HepG2 (cell line): ENCODE data around the gene EXPH5. TPM values are rescaled to one million over a fixed set of nuclear protein-coding genes. Genes with fewer than 3 reads are reported as not detected.

Experiments
- ATRX ChIP-seq: sonication (generic); formaldehyde crosslinking; IDR thresholded peaks from 2 replicates; pipeline ENCODE4 v1.4.0; 2020; ENCODE audit warnings: missing genetic modification reagents, borderline replicate concordance
- FOXA1 ChIP-seq, 2 experiments: fragments of 450-650 bp in 1 of 2; sonication (generic) in 1 of 2; formaldehyde crosslinking in 1 of 2; IDR thresholded peaks; 2 replicates each; pipeline versions ENCODE4 v1.4.0 to v1.6.1; 2016 to 2020; ENCODE audit warnings: missing genetic modification reagents in 1 of 2
- IKZF1 ChIP-seq: fragments of 450-650 bp; IDR thresholded peaks from 2 replicates; pipeline ENCODE4 v1.7.1; 2016
- MAFG ChIP-seq: sonication (generic); formaldehyde crosslinking; IDR thresholded peaks from 2 replicates; pipeline ENCODE4 v1.5.1; 2020; ENCODE audit warnings: mild to moderate bottlenecking, missing genetic modification reagents
- MIER2 ChIP-seq: IDR thresholded peaks from 2 replicates; pipeline ENCODE4 v1.6.1; 2016; ENCODE audit warnings: missing biosample characterization, missing genetic modification reagents
- MXD3 ChIP-seq: IDR thresholded peaks from 2 replicates; pipeline ENCODE4 v1.6.1; 2016; ENCODE audit warnings: mild to moderate bottlenecking, missing biosample characterization, missing genetic modification reagents
- NCOA1 ChIP-seq: sonication (generic); formaldehyde crosslinking; IDR thresholded peaks from 2 replicates; pipeline ENCODE4 v1.9.0; 2021; ENCODE audit warnings: missing genetic modification reagents
- POGZ ChIP-seq: sonication (generic); formaldehyde crosslinking; IDR thresholded peaks from 2 replicates; pipeline ENCODE4 v1.4.0; 2020; ENCODE audit warnings: mild to moderate bottlenecking, missing genetic modification reagents
- POLR2AphosphoS2 ChIP-seq: IDR thresholded peaks from 2 replicates; pipeline ENCODE4 v1.6.1; 2011; ENCODE audit warnings: low read depth, low read length, improper control_type of control experiment
- ZNF225 ChIP-seq: sonication (generic); formaldehyde crosslinking; IDR thresholded peaks from 2 replicates; pipeline ENCODE4 v1.4.0; 2020; ENCODE audit warnings: mild to moderate bottlenecking, missing genetic modification reagents
- ZNF800 ChIP-seq: sonication (generic); formaldehyde crosslinking; IDR thresholded peaks from 2 replicates; pipeline ENCODE4 v1.4.0; 2020; ENCODE audit warnings: missing genetic modification reagents
- polyA plus RNA-seq, 8 experiments: library from polyadenylated mRNA; depleted of rRNA in 3 of 8; stranded (reverse) in 7 of 8; unstranded in 1 of 8; fragments of >200 nt; fragmentation: Illumina TruSeq in 4 of 8; extraction: Trizol in 4 of 8; gene quantifications; 2 replicates each; pipeline versions ENCODE4 v1.2.1 to v1.2.3, GENCODE V29; 2011 to 2016; ENCODE audit warnings: low read depth in 4 of 8, missing spikeins in 1 of 8, mixed read lengths in 1 of 8; ENCODE audit not compliant: insufficient read depth in 1 of 8
- total RNA-seq, 5 experiments: library from RNA; depleted of rRNA; stranded (reverse); fragments of >200 nt; fragmentation: Illumina TruSeq; extraction: Trizol; gene quantifications; 2 replicates each; pipeline ENCODE4 v1.2.3, GENCODE V29; 2016; ENCODE audit warnings: low read depth in 1 of 5
- TF ChIP-seq, protein P1 (sequence below): sonication (generic); formaldehyde crosslinking; IDR thresholded peaks from 2 replicates; pipeline ENCODE4 v1.5.0; 2020; ENCODE audit warnings: missing genetic modification reagents

Gene EXPH5
- total and polyA plus RNA-seq, 2 of the 13 experiments (the other 11 are each of a cell fraction or from before 2014, with no cell fraction given), result under 0.01 to 0.02 TPM

GRCh38 chr11:108568195-108568858, 25.2 kb downstream of the EXPH5 start (continued):
- TF ChIP-seq, protein P1, sequence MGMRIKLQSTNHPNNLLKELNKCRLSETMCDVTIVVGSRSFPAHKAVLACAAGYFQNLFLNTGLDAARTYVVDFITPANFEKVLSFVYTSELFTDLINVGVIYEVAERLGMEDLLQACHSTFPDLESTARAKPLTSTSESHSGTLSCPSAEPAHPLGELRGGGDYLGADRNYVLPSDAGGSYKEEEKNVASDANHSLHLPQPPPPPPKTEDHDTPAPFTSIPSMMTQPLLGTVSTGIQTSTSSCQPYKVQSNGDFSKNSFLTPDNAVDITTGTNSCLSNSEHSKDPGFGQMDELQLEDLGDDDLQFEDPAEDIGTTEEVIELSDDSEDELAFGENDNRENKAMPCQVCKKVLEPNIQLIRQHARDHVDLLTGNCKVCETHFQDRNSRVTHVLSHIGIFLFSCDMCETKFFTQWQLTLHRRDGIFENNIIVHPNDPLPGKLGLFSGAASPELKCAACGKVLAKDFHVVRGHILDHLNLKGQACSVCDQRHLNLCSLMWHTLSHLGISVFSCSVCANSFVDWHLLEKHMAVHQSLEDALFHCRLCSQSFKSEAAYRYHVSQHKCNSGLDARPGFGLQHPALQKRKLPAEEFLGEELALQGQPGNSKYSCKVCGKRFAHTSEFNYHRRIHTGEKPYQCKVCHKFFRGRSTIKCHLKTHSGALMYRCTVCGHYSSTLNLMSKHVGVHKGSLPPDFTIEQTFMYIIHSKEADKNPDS (CRISPR knock-in tag), result no peak
- TF ChIP-seq POLR2AphosphoS2 (no peak), ZNF800 (CRISPR knock-in tag) (no peak), ATRX (CRISPR knock-in tag) (no peak), ZNF225 (CRISPR knock-in tag) (no peak), MIER2 (no peak), MXD3 (CRISPR knock-in tag) (no peak), IKZF1 (no peak), NCOA1 (no peak), POGZ (CRISPR knock-in tag) (no peak), MAFG (CRISPR knock-in tag) (no peak), FOXA1 (IDR thresholded peaks at IDR 0.05) (no peak), FOXA1 (CRISPR knock-in tag; IDR thresholded peaks at IDR 0.05) (no peak)
